Colonic mucosa (tissue), 4 donors: Measurements from ENCODE around the gene EPX. TPM values are rescaled to one million over a fixed set of nuclear protein-coding genes. Genes with fewer than 3 reads are reported as not detected.

ENCODE experiments used
- DNase-seq: peaks from one replicate; pipeline ENCODE4 v3.0.0-alpha.2; 2020
- H3K27ac ChIP-seq: fragments of 200-600 bp; one replicate; pipeline ENCODE4 v1.8.0; 2021
- H3K27me3 ChIP-seq: fragments of 200-600 bp; one replicate; pipeline ENCODE4 v1.8.0; 2021
- H3K36me3 ChIP-seq: fragments of 200-600 bp; one replicate; pipeline ENCODE4 v1.8.0; 2021
- H3K4me1 ChIP-seq: fragments of 200-600 bp; one replicate; pipeline ENCODE4 v1.8.0; 2021; ENCODE audit warnings: mild to moderate bottlenecking
- H3K4me3 ChIP-seq: fragments of 200-600 bp; one replicate; pipeline ENCODE4 v1.8.0; 2021
- H3K9ac ChIP-seq, 2 donors: one replicate each; pipeline ENCODE4 v1.7.0; 2013; ENCODE audit warnings: control low read depth in 2 of 2, low read depth in 2 of 2, low read length in 2 of 2
- H3K9me3 ChIP-seq: fragments of 200-600 bp; one replicate; pipeline ENCODE4 v1.8.0; 2021
- CTCF ChIP-seq: fragments of 200-600 bp; IDR thresholded peaks from one replicate; pipeline ENCODE4 v1.8.0; 2022; ENCODE audit warnings: antibody characterized with exemption, mild to moderate bottlenecking
- intact Hi-C: fragments of 100-400 bp; cut with DNase I; formaldehyde crosslinking; loops from one replicate; pipeline ENCODE4 v1.14.1; 2022
- total RNA-seq, 2 donors: library from RNA; stranded (reverse); fragmentation: NEBNext Ultra II Directional in 1 of 2; extraction: Animal tissue kit (Norgen Biotek cat#: 25700) in 1 of 2; gene quantifications; one replicate each; pipeline ENCODE4 v1.2.1, GENCODE V29; 2021
- donor health status: healthy.
- donor health status: DM: no; HTN: no; CAD: no.
- donor health status: DM: no; HTN: no; CAD: no.

EPX gene
- total RNA-seq, 2 donors from 2014 or later, result not detected

GRCh38 chr17:58204796-58205195 lies 12.3 kb downstream of the EPX start:
- intact Hi-C loops, result no loop called here
- H3K27ac ChIP-seq, result no peak overlapping the region
- no peaks in the 10 kb centered on the region for H3K9me3 ChIP-seq
- H3K36me3 ChIP-seq, result peaks cover 4% of the 10 kb centered on the region
- no peak for DNase-seq
- H3K4me1 ChIP-seq, result no peaks in the 10 kb centered on the region
- H3K9ac ChIP-seq, result no peak overlapping the region
- H3K27me3 ChIP-seq, result no peaks in the 10 kb centered on the region
- H3K4me3 ChIP-seq, result no peak overlapping the region
- no peak for TF ChIP-seq CTCF

GRCh38 chr17:58205936-58206335 lies 13.4 kb downstream of the EPX start:
- intact Hi-C loops, result no loop called here
- no peak for DNase-seq
- peaks cover 4% of the 10 kb centered on the region for H3K36me3 ChIP-seq
- no peak for TF ChIP-seq CTCF
- H3K4me3 ChIP-seq, result no peak overlapping the region
- H3K9me3 ChIP-seq, result no peaks in the 10 kb centered on the region
- H3K9ac ChIP-seq, result no peak overlapping the region
- H3K27me3 ChIP-seq, result no peaks in the 10 kb centered on the region
- no peaks in the 10 kb centered on the region for H3K4me1 ChIP-seq
- H3K27ac ChIP-seq, result no peak overlapping the region

- Histone ChIP-seq H3K4me1 (no peaks in the 10 kb centered on the region), H3K27me3 (no peaks in the 10 kb centered on the region), H3K9ac (no peak overlapping the region), H3K36me3 (peaks cover 4% of the 10 kb centered on the region), H3K27ac (no peak overlapping the region), H3K4me3 (no peak overlapping the region), H3K9me3 (no peaks in the 10 kb centered on the region)
- TF ChIP-seq CTCF, result no peak
- DNase-seq, result no peak
- intact Hi-C loops, result no loop called here
Measured at GRCh38 chr17:58207451-58207850, 14.9 kb downstream of the EPX start.

- intact Hi-C loops, result no loop called here
- H3K36me3 ChIP-seq, result peaks cover 4% of the 10 kb centered on the region
Measured at GRCh38 chr17:58208344-58208743, 15.8 kb downstream of the EPX start.

GRCh38 chr17:58210922-58211321 lies 18.4 kb downstream of the EPX start:
- Histone ChIP-seq H3K36me3 (peaks cover 4% of the 10 kb centered on the region), H3K9ac (no peak overlapping the region), H3K27me3 (no peaks in the 10 kb centered on the region), H3K4me1 (no peaks in the 10 kb centered on the region), H3K27ac (no peak overlapping the region), H3K9me3 (no peaks in the 10 kb centered on the region), H3K4me3 (no peak overlapping the region)
- no peak for DNase-seq
- no peak for TF ChIP-seq CTCF
- intact Hi-C loops, result no loop called here

More at GRCh38 chr17:58208344-58208743, 15.8 kb downstream of the EPX start:
- no peak for DNase-seq
- Histone ChIP-seq H3K9ac (no peak overlapping the region), H3K27me3 (no peaks in the 10 kb centered on the region), H3K4me3 (no peak overlapping the region), H3K9me3 (no peaks in the 10 kb centered on the region), H3K4me1 (no peaks in the 10 kb centered on the region), H3K27ac (no peak overlapping the region)
- TF ChIP-seq CTCF, result no peak

GRCh38 chr17:58215685-58216084 lies 23.2 kb downstream of the EPX start:
- TF ChIP-seq CTCF, result no peak
- intact Hi-C loops, result no loop called here
- Histone ChIP-seq H3K9ac (no peak overlapping the region), H3K27ac (no peak overlapping the region), H3K9me3 (no peaks in the 10 kb centered on the region), H3K4me3 (no peak overlapping the region), H3K36me3 (no peaks in the 10 kb centered on the region), H3K4me1 (no peaks in the 10 kb centered on the region), H3K27me3 (no peaks in the 10 kb centered on the region)
- no peak for DNase-seq
